IPS-11a (cell line): ENCODE data around the gene JARID2.

ENCODE experiments used
- H3K4me3 ChIP-seq: one replicate; pipeline ENCODE4 v1.5.1; 2013; ENCODE audit warnings: low read depth, low read length, control low read depth

Gene JARID2

DNA sequence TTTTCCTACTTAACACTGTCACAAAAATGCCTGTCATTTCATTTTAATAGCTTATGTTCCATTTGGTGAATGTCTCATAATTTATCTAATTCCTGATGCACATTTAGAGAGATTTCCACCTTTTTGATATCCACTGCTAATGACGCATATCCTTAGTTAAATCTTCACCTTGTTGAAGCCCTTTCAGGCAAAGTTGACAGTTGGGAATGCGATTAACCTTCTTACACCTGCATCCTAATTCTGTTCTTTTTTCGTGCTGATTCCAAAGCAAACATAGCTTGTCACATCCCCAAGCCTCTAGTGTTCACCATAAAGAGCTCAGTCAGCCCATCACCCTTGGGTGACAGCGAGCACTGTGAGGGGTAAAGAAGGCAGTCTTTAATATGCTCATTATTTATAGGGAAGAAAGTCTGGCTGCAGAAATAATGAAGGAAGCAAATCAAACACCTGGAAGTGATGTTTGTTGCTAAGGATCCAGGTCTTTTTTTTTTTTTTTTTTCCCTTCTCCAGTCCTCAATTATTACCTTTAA lies 211.3 kb downstream of the JARID2 start:
- H3K4me3 ChIP-seq: no peak overlapping the region

DNA sequence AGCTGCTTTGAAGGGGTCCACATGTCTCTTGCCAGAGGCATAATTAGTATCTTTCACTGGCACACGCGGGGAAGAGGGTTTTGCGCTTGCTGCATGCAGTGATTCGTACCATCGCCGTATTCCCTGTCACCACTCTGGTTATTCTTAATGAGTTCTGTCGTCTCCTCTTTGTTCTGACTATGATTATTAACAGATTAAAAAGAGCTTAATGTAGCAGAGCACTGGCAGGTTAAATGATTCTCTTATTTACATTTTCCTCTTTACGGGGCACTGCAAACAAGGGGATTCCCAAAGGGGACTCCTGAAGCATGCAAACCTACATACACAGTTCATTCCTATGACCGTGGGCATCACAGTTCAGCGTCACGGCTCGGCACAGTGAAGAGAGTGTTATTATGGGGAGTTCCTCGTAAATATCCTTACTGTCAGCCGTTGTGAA lies 212.2 kb downstream of the JARID2 start:
- H3K4me3 ChIP-seq: no peak overlapping the region

DNA sequence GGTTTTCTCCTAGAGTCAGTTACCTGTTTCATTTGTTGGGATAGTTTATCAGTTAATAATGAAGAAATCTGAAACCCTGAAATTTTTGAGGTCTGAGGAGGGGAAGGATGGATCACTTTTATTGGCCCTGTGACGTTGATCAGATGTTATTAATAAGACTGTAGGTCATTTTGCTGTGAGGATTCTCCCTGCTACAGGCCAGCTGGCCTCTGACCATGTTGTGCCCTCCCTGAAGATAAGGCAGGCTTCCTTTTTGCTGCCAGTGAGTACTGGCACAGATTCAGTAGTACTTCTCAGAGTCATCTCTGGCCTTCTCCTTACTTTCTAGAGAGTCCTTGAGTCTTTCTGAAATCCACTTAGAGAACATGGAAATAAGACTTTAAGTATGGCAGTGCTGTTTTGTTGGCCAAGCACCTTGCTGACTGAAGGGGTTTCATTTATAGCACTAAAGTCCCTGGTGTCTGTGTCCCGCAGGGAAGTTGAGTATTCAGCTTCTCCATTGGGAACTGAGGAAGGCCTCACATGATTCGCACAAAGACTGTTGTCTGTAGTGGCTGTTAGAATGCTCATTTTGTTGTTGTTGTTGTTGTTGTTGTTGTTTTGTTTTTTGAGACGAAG lies 214.3 kb downstream of the JARID2 start:
- no peak overlapping the region for H3K4me3 ChIP-seq

DNA sequence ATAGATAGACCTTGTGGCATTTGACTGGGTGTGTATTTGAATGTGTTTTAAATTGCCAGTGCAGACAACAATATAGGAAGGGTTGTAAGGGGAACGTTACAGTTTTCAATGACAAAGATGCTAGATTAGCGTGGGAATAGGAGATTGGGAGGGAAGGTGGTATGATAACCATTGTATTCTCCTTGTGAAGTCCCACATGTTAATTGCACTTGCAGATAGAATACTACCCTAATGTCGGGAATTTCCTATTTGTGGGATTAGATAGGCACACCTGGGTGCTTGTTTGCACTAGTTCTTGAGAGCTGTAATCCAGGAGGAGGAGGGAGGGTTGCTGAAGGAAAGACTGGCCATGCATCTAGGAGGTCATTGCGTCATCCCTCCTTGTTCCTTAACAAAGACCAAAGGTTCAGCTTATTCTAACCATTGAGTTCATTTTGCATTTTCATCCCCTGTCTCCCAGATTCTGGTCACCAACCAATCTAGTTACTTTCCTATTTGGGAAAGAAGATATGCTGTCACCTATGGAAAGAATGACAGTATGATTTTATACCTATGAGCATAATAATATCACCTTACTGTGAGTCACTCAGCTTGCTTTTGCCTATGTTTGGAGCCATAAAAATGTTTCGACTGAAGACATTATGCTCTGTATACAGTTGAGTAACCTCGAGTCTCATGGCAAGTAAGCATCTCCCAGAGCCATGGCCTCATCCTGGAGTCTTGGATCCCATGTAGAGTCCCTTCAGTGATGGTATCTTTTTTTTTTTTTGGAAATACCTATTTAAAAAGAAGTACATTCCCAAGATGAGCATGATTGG lies 215.5 kb downstream of the JARID2 start:
- H3K4me3 ChIP-seq: no peak overlapping the region

DNA sequence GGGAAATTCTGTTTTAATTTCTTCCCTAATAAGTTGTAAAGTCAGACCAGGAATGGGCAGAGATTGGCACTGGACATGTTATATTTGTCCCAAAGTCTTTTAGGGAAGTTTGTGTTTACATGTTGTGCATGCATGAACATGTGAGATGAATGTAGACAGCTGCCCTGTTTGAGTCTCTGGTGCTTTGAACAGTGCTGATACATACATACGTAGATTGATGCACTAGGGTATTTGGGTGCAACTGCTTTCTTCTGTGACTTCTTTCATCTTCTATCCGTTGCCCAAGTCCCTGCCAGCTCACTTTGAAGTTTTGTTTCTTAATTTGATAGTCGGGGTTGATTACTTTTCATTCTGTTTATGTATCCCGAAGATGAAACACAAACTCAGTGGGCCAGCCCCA lies 216.4 kb downstream of the JARID2 start:
- no peak overlapping the region for H3K4me3 ChIP-seq

DNA sequence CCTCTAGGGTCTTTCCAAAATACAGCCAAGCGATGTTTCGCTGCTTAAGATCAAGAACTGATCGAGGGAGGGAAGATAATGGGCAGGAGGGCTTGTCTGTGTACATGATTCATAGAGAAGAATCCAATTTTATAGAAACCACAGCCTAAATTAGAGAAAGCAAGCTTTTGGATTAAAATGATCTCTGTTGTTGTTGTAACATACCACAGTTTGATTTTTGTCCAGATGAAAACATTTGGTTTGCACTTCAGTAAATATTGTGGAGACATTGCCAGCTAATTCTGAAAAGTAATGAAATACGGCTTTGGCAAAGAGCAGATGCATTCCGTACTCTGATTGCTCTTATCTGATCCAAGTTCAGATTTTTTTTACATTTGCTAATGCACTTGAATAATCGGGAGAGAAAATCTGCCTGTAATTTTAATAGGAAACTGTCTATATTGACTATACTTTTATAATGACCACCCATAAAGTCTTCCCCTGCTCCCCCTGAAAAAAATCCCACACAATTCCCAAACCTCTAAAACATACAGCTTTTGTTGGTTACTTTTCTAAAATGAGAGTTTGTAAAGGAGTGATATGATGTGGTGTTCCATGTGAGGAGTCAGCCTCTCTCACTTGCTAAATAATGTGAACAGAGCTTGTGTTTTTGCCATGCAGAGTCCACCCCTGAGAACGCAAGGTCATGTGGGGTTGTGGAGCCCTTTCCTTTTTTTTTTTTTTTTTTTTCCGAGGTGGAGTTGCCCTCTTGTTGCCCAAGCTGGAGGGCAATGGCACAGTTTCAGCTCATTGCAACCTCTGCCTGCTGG lies 217.1 kb downstream of the JARID2 start:
- no peak overlapping the region for H3K4me3 ChIP-seq

DNA sequence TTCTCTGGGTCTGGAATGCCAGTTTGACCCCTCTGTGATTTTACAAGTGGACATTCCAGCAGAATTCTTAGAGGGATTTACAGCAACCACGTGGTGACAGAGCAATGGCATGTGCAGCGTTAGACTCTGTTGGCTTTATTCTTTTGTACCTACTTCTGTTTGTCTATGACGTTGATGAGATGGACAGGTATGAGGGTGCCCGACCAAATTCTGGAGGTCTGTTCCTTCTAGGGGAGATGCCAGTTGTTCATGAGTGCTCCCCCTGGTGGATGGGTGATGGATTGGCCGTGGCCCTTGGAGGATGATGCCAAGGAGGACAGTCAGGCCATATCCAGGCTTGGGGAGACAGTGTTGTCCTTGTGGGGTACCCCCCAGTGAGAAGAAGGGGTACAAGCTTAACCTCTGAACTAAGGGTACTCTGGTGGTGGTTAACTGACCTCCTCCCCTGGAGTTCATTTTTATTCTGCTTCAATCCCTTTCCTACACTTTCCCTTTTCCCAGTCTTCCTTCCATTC lies 218.4 kb downstream of the JARID2 start:
- H3K4me3 ChIP-seq: no peak overlapping the region

DNA sequence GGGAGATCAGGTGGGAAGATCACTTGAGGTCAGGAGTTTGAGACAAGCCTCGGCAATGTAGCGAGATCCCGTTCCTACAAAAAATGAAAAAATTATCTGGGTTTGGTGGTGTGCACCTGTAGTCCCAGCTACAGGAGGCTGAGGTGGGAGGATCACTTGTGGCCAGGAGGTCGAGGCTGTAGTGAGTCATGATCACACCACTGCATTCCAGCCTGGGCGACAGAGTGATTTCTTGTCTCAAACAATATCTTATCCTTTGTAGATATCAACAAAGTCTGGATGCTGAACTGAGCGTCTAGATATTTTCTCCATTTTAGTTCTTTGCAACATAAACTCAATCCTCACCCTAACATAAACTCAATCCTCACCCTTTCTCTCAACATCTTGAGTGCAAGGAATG lies 219.3 kb downstream of the JARID2 start:
- H3K4me3 ChIP-seq: no peak overlapping the region

DNA sequence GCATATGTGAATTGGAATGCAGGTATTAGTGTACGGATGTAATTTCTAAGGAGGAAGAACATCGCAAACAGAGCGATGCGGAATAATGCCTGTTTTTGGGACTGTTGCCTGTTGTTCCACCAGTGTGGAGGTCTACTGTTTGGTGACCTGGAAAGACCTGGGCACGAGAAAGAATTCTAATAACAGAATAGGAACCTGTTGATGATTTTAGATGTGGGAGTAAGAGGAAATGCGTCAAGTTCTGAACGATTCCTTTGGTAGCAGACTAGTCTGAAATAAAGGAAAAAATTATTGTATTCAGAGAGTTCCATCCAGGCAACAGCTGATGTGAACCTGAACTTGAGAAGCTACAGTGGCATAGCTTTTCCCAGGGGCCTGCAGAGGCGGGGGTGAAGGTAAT lies 224.9 kb downstream of the JARID2 start:
- H3K4me3 ChIP-seq: no peak overlapping the region

DNA sequence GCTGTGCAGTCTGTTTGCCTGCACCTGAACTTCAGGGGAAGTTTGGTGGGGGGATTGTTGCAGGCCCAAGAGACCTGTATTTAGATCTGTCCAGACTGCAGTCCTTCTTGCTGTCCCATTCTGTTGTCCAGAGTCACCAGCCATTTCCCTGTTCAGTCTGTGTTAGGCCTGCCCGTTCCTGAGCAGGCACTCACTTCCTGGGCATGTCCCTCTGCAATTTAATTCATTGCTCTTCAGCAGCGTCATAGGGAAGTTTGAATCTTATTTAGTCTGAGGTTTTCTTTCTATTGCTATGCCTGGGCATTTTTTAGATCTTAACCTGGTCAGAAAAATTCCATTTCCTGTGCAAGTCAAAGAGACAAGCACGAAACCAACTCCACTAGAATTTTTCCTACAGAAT lies 226.8 kb downstream of the JARID2 start:
- no peak overlapping the region for H3K4me3 ChIP-seq

DNA sequence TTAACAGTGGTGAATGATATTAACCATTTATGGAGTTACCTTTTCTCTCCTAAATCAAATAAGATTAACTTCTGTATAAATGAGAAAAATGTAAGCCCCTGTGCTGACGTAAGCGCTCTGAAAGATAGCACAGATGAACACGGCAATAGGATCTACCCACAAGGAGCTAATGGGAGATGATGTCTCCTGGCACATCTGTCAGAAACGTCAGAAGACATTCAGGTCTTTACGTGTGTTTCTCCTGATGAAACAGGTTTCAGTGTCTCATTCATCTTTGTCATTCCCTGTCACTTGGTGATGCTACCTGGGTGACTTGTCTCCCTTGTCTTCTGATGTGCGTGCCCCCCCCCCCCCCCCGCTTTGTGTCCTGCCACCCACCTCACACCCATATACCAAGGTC lies 227.3 kb downstream of the JARID2 start:
- H3K4me3 ChIP-seq: no peak overlapping the region

DNA sequence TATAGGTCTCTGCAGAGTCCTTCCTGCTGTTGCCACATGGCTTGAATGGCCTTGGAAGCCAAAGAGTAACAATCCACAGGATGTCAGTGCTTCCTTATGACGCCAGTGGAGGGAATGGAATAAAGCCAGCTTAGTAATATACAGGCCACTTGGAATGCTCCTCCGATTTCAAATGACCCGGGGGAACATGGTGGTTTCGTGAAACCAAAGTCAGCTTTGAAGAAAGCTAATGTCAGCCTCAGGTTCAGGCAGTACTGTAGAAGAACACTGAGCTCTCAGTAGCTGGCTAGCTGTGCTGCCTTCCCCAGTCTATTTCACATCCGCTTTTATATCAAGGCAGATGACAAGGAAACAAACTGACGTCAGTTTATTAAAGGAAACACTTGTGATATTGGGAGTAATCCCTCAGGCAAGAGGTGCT lies 227.9 kb downstream of the JARID2 start:
- H3K4me3 ChIP-seq: no peak overlapping the region

DNA sequence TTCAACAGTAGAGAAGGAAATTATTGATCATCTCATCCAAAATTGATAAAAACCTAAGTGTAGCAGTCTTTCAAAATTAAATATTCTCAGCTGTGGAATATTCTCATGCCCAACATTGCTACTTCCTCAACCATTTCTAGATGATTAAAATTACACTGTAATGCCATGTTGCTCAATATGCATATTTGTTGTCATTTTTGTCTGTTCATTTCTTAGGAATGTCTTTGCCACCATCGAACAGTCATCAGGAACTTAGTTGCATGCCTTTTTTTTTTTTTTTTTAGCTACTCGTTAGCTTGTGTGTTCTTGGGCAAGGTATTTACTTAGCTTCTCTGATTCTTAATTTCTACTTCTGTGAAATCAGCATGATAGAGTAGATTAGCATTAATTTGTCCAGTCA lies 228.3 kb downstream of the JARID2 start:
- H3K4me3 ChIP-seq: no peak overlapping the region

DNA sequence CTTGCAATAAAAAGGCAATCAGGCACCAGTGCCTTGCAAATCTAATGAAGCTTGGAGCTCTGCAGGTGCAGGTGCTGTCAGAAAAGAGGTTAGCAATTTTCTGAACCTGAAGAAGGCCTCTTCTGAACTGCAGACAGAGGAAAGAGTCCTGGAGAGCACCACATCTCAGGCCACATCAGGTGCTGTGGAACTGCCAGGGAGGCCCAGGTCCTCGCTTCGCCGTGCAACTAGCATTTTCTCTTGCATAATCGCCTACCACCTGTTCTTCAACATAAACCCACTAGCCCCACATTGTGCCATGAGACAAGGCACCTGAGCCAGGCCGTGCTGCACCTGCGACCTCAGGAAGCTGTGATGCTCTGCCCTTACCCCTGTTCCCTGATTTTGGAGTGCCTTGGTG lies 229.4 kb downstream of the JARID2 start:
- H3K4me3 ChIP-seq: no peak overlapping the region

DNA sequence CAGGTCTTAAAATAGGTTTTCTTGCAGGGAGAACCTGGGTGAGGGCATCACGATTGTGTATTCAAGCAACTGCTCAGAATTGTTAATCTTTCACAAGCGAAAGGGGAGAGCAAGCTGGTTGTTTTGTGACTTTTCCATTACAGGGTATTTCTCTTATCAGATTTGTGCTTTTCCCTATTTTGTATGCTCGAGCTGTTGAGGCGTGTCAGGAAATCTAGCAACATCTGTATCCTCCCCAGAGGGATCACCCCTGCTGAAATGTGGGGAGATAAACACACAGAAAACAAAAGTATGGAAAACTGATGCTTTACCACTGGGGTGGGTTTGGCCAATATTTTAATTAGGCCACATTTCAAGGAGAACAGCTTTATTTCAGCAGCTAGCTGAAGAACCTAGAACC lies 230.0 kb downstream of the JARID2 start:
- H3K4me3 ChIP-seq: no peak overlapping the region

DNA sequence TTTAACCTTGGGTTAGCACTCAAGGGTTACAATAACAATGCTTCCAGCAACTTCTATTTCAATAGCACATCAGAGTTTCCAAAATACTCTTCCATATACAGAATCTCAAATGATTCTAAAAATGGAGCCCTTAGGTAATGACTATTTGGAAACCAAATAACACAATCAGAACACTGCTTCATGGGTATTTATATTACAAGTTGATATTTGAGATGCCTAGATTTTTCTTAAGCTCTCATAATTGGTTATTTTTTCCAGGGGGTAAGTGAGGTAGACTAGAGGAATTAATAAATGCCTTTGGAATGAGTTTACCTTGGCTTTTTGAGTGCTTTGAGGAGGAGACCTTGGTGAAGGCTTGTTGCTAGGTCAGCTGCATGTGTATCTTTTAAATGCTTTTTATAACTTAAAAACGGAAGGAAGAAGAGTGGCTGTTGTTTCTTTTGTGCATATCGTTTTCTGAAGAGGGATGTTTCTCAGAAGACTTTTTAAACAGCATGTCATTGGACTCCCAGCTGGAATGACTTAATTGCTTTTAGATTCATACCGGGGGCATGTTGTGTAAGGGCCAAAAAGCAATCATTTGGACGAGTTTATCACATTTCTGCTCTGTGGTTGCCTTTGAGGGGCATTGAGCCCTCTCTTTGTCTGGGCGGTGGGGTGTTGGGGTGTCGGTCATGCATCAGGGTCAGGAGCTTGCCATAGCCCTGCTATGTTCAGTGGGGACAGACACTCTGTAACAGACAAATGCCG lies 230.9 kb downstream of the JARID2 start:
- H3K4me3 ChIP-seq: no peak overlapping the region

DNA sequence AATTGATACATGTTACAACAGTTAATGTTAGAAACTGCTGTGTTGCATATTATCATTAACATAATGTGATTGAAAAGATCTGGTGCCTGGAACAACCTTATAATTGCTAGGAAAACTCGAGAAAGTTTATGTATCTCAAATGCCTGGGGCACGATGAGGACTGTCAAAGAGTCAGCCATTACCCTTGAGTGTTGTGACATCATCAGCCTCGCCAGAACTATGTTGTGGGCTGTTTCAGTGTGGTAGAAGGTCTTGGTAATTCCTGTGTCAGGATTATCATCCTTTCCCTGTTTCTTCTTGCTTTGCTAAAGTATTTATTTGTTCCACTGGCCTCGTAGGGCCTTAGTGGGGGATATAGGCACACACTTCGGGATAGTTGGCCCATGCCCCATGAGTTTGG lies 231.9 kb downstream of the JARID2 start:
- no peak overlapping the region for H3K4me3 ChIP-seq

DNA sequence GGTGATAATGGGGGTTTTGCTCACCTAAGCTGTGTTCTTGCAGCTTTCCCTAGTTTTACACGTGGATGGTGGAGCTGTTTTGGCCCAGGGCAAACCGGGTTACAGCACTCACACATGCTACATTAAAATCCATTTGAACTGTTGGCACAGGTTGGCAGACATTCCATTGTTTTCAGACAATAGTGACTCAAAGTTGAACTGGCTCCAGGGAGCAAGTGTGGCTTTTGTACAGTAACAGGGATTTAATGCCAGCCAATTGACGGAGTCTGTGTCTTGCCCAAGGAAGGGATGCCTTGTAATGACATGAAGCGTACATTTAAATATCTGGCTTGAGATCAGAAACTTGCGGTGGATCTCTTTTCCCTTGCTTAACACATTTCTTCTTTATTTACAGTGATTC lies 233.9 kb downstream of the JARID2 start:
- no peak overlapping the region for H3K4me3 ChIP-seq

DNA sequence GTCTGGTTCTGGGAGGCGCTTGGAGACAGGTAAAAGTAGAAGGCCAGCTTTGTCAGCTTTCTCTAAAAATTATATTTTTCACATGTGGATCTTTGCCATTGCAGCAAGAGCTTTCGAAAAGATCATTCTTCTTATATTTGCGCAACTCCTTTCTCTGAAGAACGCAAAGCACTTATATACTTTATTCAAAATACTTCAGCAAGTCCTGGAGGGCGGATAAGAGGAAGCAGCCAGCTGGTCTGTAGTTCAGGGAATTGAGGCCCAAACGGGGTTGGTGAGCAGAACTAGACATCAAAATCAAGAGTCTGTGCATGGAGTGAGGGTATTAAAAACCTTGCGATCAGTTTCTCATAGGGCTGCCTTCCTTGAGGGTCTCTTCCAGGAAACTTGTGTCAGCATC lies 234.7 kb downstream of the JARID2 start:
- no peak overlapping the region for H3K4me3 ChIP-seq

DNA sequence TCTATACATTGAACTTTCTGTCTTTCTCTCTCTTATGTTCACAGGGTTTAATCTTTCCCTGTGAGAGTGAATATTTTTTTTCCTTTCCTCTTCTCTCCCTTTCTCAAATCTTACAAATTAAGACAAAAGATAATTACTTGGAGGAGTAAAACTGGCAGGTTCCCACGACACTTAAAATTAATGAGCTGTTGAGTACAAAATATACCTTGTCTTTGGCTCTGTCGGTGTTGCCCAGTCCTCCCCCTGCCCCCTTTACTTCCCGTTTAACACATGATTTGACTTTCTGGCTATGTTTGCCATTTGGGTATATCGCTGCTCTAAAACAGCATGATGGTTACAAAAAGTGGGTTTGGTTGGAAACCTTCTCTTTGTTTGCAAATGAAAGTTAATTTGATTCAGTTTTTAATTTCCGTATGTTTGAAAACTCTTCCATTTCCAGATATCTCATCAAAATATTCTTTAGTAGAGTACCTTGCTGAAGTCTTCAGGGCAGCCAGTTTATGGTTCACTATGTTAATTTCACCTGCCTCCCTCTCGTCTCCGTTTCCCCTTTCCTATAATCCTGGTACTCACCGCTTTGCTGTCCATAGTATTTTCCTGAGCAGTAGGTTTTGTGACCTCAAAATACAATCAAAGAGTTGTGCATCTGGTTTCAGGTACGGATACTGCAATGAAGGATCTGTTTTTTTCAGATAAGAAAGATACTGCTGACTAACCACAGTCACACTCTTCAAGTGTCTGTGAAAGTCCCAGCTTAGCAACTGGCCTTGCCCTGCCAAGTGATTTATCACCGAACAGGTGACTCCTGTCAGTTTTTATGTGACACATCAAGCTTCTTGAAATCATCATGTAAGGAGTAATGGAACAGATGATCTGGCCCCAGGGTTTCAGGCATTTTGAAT lies 235.8 kb downstream of the JARID2 start:
- H3K4me3 ChIP-seq: no peak overlapping the region
